ENCODE results near the gene MAST2. TPM values are rescaled to one million over a fixed set of nuclear protein-coding genes. Genes with fewer than 3 reads are reported as not detected.
A peak's percentile ranks its signal among the peaks of the same experiment; 100 is the strongest.

Gene MAST2
- total RNA-seq, 1 experiment from 2014 or later = 36.2 TPM

DNA sequence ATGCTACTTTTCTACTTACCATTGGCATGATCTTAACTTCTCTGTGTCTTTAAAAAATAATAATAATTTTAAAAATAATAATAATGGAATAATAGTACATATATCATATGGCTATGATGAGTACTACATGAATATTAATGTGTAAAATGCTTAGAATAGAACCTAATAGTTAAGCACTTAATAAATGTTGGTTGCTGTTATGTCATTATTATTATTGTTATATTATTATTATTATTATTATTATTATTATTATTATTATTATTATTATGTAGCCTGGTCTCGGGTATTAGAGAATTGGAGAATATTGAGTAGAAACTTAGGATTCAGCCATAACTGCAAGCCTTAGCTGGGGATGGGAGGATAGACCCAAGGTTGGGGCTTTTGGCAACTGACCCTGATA, 108.2 kb downstream of the MAST2 start:
- H3K36me3 Mint-ChIP-seq (ENCODE audit: insufficient read depth, unreplicated experiment) = no peaks in the 10 kb centered on the region
- H3K9me3 Mint-ChIP-seq (ENCODE audit: low read depth, unreplicated experiment) = no peaks in the 10 kb centered on the region
- TF ChIP-seq, protein P1, sequence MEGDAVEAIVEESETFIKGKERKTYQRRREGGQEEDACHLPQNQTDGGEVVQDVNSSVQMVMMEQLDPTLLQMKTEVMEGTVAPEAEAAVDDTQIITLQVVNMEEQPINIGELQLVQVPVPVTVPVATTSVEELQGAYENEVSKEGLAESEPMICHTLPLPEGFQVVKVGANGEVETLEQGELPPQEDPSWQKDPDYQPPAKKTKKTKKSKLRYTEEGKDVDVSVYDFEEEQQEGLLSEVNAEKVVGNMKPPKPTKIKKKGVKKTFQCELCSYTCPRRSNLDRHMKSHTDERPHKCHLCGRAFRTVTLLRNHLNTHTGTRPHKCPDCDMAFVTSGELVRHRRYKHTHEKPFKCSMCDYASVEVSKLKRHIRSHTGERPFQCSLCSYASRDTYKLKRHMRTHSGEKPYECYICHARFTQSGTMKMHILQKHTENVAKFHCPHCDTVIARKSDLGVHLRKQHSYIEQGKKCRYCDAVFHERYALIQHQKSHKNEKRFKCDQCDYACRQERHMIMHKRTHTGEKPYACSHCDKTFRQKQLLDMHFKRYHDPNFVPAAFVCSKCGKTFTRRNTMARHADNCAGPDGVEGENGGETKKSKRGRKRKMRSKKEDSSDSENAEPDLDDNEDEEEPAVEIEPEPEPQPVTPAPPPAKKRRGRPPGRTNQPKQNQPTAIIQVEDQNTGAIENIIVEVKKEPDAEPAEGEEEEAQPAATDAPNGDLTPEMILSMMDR (IDR thresholded peaks at IDR 0.05; ENCODE audit: unreplicated experiment) = no peak
- no peaks in the 10 kb centered on the region for H3K4me1 Mint-ChIP-seq (ENCODE audit: low read depth, unreplicated experiment)
- H3K27me3 Mint-ChIP-seq (ENCODE audit: unreplicated experiment) = no peaks in the 10 kb centered on the region
- peak overlapping the region; percentile 16 for H3K27ac Mint-ChIP-seq (ENCODE audit: unreplicated experiment)
- CTCF ChIA-PET = no interaction called here
- no peak overlapping the region for H3K4me3 Mint-ChIP-seq (ENCODE audit: low read depth, unreplicated experiment)
- no peak for DNase-seq
- no TSS peak for BruUV-seq (replicated peaks)
- intact Hi-C loops (cut with micrococcal nuclease; ENCODE audit: unreplicated experiment) = no loop called here

DNA sequence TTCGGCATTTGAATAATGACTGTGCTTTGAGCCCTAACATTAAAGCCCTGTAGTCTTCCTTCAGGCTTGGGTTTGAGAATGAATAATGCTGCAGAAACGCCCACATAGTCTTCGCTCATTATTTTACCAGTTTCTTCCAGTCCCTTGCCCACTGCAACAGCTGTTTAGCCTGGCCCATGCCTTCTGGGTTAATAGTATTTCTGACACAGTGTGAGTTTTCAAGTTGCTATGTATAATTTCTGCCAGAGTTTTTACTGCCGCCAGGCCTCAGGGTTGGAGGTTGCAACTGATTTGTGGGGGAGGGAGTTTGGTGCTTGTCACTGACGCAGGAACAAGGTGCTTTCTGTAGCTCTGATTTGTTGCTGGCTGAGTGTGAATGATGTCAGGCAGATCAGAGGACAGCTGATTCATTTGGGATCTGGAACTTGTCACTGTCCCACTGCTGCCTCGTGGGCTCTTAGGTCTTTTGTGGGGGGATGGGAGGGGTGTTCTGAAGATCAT, 109.8 kb downstream of the MAST2 start:
- no peaks in the 10 kb centered on the region for H3K27me3 Mint-ChIP-seq (ENCODE audit: unreplicated experiment)
- BruUV-seq (replicated peaks) = no TSS peak
- intact Hi-C loops (cut with micrococcal nuclease; ENCODE audit: unreplicated experiment) = no loop called here
- CTCF ChIA-PET = no interaction called here
- no peaks in the 10 kb centered on the region for H3K36me3 Mint-ChIP-seq (ENCODE audit: insufficient read depth, unreplicated experiment)
- no peaks in the 10 kb centered on the region for H3K4me1 Mint-ChIP-seq (ENCODE audit: low read depth, unreplicated experiment)
- H3K9me3 Mint-ChIP-seq (ENCODE audit: low read depth, unreplicated experiment) = no peaks in the 10 kb centered on the region
- no peak for DNase-seq
- no peak overlapping the region for H3K4me3 Mint-ChIP-seq (ENCODE audit: low read depth, unreplicated experiment)
- TF ChIP-seq, protein P1 (IDR thresholded peaks at IDR 0.05; ENCODE audit: unreplicated experiment) = no peak
- no peak overlapping the region for H3K27ac Mint-ChIP-seq (ENCODE audit: unreplicated experiment)

GRCh38 chr1:45913731-45914501, 110.5 kb downstream of the MAST2 start:
- TF ChIP-seq, protein P1 (IDR thresholded peaks at IDR 0.05; ENCODE audit: unreplicated experiment) = no peak
- intact Hi-C loops (cut with micrococcal nuclease; ENCODE audit: unreplicated experiment) = no loop called here
- BruUV-seq (replicated peaks) = no TSS peak
- CTCF ChIA-PET = no interaction called here
- Mint-ChIP-seq H3K4me3 (ENCODE audit: low read depth, unreplicated experiment) (no peak overlapping the region), H3K9me3 (ENCODE audit: low read depth, unreplicated experiment) (no peaks in the 10 kb centered on the region), H3K27ac (ENCODE audit: unreplicated experiment) (no peak overlapping the region), H3K4me1 (ENCODE audit: low read depth, unreplicated experiment) (no peaks in the 10 kb centered on the region), H3K36me3 (ENCODE audit: insufficient read depth, unreplicated experiment) (no peaks in the 10 kb centered on the region), H3K27me3 (ENCODE audit: unreplicated experiment) (no peaks in the 10 kb centered on the region)
- DNase-seq = no peak

DNA sequence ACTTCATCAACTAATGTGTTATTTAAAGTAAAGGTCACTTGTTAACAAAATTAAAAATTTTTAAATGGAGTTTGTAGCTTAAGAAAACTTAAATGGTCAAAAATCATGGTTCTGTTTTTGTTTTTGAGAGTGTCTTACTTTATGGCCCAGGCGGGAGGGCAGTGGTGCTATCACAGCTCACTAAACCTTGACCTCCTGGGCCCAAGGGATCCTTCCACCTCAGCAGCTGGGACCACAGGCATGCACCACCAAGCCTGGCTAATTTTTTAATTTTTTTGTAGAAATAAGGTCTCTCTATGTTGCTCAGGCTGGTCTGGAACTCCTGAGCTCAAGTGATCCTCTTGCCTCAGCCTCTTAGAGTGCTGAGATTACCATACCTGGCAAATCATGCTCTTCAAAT, 111.4 kb downstream of the MAST2 start:
- no peak for DNase-seq
- intact Hi-C loops (cut with micrococcal nuclease; ENCODE audit: unreplicated experiment) = no loop called here
- Mint-ChIP-seq H3K4me1 (ENCODE audit: low read depth, unreplicated experiment) (no peaks in the 10 kb centered on the region), H3K27ac (ENCODE audit: unreplicated experiment) (no peak overlapping the region), H3K4me3 (ENCODE audit: low read depth, unreplicated experiment) (no peak overlapping the region), H3K27me3 (ENCODE audit: unreplicated experiment) (no peaks in the 10 kb centered on the region), H3K36me3 (ENCODE audit: insufficient read depth, unreplicated experiment) (no peaks in the 10 kb centered on the region), H3K9me3 (ENCODE audit: low read depth, unreplicated experiment) (no peaks in the 10 kb centered on the region)
- CTCF ChIA-PET = interaction anchor here (1.2 kb wide), 1 partner anchor 11 kb away, joined by 3 read pairs; no protein-coding TSS in a partner anchor
- BruUV-seq (replicated peaks) = no TSS peak
- TF ChIP-seq, protein P1 (IDR thresholded peaks at IDR 0.05; ENCODE audit: unreplicated experiment) = no peak

Measured in Calu3 (cell line).